KMS-11 (cell line): ENCODE measurements around the gene NPRL2.

Experiments used
- H2AFZ ChIP-seq: fragments of 200-600 bp; sonication (generic); 2 replicates; pipeline ENCODE4 v1.6.1; 2016; ENCODE audit warnings: antibody characterized with exemption, mixed run types, low read depth
- H3K27ac ChIP-seq: fragments of 200-600 bp; sonication (generic); 2 replicates; pipeline ENCODE4 v1.6.1; 2016; ENCODE audit warnings: mild to moderate bottlenecking, mixed run types
- H3K27me3 ChIP-seq: fragments of 200-600 bp; sonication (generic); 2 replicates; pipeline ENCODE4 v1.6.1; 2017; ENCODE audit warnings: mild to moderate bottlenecking, low read depth, mixed run types, moderate library complexity; ENCODE audit not compliant: insufficient read depth
- H3K36me3 ChIP-seq: fragments of 200-600 bp; sonication (generic); 2 replicates; pipeline ENCODE4 v1.6.1; 2017; ENCODE audit warnings: mild to moderate bottlenecking, mixed run types; ENCODE audit not compliant: insufficient read depth
- H3K4me1 ChIP-seq: fragments of 200-600 bp; sonication (generic); 2 replicates; pipeline ENCODE4 v1.6.1; 2016; ENCODE audit warnings: mild to moderate bottlenecking, low read depth, mixed run types; ENCODE audit not compliant: poor library complexity, severe bottlenecking
- H3K4me2 ChIP-seq: fragments of 200-600 bp; sonication (generic); 2 replicates; pipeline ENCODE4 v1.7.0; 2016; ENCODE audit warnings: mild to moderate bottlenecking, mixed run types
- H3K4me3 ChIP-seq: fragments of 200-600 bp; sonication (generic); IDR thresholded peaks from 2 replicates; pipeline ENCODE4 v1.6.1; 2017; ENCODE audit warnings: low read depth, low read length, mixed read lengths; ENCODE audit not compliant: insufficient read depth
- H3K79me2 ChIP-seq: fragments of 200-600 bp; sonication (generic); 2 replicates; pipeline ENCODE4 v1.6.1; 2016; ENCODE audit warnings: low read depth, mixed run types; ENCODE audit not compliant: insufficient read depth
- H3K9ac ChIP-seq: fragments of 200-600 bp; sonication (generic); 2 replicates; pipeline ENCODE4 v1.6.1; 2016; ENCODE audit warnings: mild to moderate bottlenecking, mixed run types
- H4K20me1 ChIP-seq: fragments of 200-600 bp; sonication (generic); 2 replicates; pipeline ENCODE4 v1.6.1; 2016; ENCODE audit warnings: mild to moderate bottlenecking, mixed run types; ENCODE audit not compliant: insufficient read depth
- TF ChIP-seq, protein P1 (sequence below): fragments of 200-600 bp; sonication (generic); conservative IDR thresholded peaks from 2 replicates; pipeline ENCODE4 v1.6.1; 2017; ENCODE audit warnings: low read depth, mild to moderate bottlenecking, antibody characterized with exemption, low read length, moderate library complexity, mixed read lengths

Gene NPRL2

DNA sequence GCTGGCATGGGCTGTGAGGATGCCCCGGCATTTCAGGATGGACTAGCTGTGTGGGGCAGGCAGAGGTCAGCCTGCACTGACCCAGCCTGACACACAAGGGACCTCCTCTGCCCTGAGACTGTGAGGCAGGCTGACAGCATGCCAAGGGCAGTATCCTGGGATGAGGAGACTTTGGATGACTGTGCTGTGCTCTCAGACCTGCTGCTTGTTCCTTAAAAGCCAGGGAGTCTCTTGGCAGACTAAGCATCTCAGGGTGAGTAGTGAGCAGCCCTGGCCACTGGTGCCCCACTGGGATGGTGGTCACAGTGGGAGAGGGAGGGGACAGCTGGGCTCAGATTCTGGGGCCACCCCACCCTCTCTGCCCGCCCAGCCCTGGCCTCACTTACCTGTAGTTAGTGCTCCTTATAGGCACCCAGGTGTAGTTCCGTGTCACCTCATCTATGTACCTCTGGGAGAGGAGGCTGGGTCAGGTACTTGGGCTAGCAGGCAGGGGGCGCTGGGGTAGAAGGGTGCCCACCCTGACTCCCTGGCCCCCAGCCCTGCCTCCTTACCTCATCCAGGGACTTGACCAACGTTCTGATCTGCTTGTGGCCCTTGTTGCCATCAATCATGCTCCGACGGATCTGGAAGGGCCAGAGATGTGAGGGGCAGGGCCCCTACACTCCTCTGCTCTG, 24.8 kb upstream of the NPRL2 start:
- Histone ChIP-seq H4K20me1 (no peaks in the 10 kb centered on the region), H3K27me3 (no peaks in the 10 kb centered on the region), H3K4me1 (peaks cover 22% of the 10 kb centered on the region), H3K79me2 (no peaks in the 10 kb centered on the region), H3K4me3 (no peak overlapping the region), H2AFZ (no peak overlapping the region), H3K9ac (no peak overlapping the region), H3K27ac (no peak overlapping the region), H3K36me3 (no peaks in the 10 kb centered on the region), H3K4me2 (no peak overlapping the region)
- TF ChIP-seq, protein P1, sequence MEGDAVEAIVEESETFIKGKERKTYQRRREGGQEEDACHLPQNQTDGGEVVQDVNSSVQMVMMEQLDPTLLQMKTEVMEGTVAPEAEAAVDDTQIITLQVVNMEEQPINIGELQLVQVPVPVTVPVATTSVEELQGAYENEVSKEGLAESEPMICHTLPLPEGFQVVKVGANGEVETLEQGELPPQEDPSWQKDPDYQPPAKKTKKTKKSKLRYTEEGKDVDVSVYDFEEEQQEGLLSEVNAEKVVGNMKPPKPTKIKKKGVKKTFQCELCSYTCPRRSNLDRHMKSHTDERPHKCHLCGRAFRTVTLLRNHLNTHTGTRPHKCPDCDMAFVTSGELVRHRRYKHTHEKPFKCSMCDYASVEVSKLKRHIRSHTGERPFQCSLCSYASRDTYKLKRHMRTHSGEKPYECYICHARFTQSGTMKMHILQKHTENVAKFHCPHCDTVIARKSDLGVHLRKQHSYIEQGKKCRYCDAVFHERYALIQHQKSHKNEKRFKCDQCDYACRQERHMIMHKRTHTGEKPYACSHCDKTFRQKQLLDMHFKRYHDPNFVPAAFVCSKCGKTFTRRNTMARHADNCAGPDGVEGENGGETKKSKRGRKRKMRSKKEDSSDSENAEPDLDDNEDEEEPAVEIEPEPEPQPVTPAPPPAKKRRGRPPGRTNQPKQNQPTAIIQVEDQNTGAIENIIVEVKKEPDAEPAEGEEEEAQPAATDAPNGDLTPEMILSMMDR: no peak

DNA sequence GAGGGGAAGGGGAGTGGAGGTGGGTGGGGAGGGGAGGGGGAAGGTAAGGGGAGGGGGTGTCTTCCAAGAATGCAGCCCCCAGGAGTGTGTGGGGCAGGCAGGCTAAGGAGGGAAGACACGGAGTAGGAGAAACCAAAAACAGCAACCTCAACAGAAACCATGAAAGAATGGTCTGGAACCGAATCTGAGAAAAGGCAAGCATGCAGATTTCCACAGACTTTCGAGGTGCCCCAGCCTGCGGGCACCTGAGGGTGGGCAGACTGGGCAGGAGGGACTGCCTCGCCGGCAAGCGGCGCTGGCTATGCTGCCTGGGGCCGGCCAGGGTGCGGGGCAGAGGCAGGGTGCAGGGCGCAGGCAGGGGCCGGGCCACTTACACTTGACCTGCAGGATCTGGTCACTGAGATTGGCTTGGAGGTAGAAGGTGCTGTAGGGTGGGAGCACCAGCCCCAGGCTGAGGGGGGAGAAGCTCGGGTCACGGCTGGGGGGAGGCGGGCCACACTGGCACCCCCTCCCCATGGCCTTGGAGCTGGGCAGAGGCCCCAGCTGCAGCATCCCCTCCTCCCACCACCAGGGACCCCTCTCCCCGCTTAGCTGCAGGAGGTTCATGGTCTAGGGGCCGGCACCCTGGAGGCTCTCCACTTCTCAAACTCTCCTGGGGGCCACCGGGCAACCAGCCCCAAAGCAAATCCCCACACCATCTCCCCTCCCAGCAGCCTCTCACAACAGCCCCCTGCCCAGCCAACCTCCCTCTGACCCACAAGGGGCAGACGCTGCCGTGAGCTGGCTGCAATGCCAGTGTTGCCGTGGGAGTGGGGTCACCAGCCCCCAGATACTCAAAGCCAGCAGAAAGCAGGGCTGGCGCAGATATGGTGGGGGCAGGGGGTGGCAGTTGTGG, 24.0 kb upstream of the NPRL2 start:
- no peak overlapping the region for H3K27ac ChIP-seq
- H3K4me2 ChIP-seq: peak overlapping the region; percentile 42
- H3K9ac ChIP-seq: no peak overlapping the region

DNA sequence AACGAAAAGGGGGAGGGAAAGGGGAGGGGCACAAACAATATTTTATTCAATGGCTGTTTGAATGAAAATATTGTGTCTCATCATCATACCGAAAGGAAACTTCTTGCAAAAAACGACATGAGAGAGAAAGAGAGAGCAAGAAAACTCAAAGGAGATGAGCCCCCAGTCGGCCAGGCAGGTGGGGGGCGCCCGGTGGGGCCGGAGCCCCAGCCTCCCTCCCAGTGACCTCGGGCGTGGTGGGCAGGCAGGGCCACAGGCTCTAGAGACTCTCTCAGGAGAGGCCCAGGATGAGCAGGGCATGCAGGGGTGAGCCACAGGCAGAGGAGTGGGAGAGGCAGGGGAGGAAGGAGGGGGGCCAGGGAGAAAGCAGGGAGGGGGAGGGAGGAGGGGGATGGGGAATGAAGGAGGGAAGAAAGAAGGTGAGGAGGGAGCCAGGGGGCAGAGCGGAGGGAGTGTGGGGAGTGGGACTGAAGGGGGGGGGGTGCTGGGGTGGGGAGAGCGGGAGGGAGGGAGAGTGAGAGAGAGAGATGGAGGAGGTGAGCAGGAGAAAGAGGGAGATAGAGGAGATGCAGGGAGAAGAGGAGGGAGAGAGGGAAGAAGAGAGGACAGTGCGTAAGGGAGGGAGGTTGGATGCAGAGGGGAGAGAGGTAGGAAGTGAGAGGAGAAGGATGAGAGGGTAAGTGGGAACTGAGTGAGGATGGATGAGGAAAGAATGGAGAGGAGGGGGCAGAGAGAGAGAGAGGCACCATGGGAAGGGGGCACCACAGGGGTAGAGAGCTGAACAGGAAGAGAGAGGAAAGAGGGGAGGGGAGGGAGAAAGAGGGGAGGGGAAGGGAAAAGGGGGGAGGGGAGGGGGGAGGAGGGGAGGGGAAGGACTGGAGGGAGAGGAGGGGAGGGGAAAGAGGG, 22.8 kb upstream of the NPRL2 start:
- H2AFZ ChIP-seq: no peak overlapping the region
- no peak overlapping the region for H3K9ac ChIP-seq
- H3K4me3 ChIP-seq: no peak overlapping the region
- H4K20me1 ChIP-seq: no peaks in the 10 kb centered on the region
- TF ChIP-seq, protein P1: no peak
- no peak overlapping the region for H3K4me2 ChIP-seq
- H3K27ac ChIP-seq: no peak overlapping the region
- no peaks in the 10 kb centered on the region for H3K36me3 ChIP-seq
- H3K4me1 ChIP-seq: peaks cover 22% of the 10 kb centered on the region
- no peaks in the 10 kb centered on the region for H3K79me2 ChIP-seq
- H3K27me3 ChIP-seq: no peaks in the 10 kb centered on the region

More for the DNA sequence above, 24.0 kb upstream of the NPRL2 start:
- Histone ChIP-seq H2AFZ (no peak overlapping the region), H3K36me3 (no peaks in the 10 kb centered on the region), H3K79me2 (no peaks in the 10 kb centered on the region), H3K4me3 (no peak overlapping the region), H4K20me1 (no peaks in the 10 kb centered on the region), H3K27me3 (no peaks in the 10 kb centered on the region), H3K4me1 (peaks cover 22% of the 10 kb centered on the region)
- TF ChIP-seq, protein P1: no peak

DNA sequence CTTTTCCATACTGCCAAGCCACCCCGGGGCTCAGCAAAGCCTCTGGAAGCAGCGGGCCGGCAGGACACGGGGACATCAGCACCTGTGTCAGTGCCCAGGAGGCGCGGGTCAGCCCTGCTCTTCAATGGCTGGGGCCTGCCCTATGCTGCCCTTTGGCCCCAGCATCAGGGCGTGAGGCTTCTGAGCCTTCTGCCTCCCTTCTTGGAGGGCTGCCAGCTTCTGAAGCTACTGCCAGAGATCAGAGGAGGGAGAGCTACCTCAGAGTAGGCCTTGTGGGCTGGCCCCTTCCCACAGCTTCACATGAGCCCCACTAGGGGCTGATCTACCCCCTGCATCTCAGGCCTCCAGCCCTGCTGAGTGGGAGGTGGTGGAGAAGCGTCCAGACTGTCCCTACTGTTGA, 21.8 kb upstream of the NPRL2 start:
- no peak overlapping the region for H3K9ac ChIP-seq
- no peak overlapping the region for H3K27ac ChIP-seq
- H3K4me2 ChIP-seq: peak overlapping the region; percentile 39
- no peaks in the 10 kb centered on the region for H4K20me1 ChIP-seq
- TF ChIP-seq, protein P1: no peak
- no peaks in the 10 kb centered on the region for H3K79me2 ChIP-seq
- H3K36me3 ChIP-seq: no peaks in the 10 kb centered on the region
- H2AFZ ChIP-seq: peak overlapping the region; percentile 26; the same call in 1 of the 2 replicates
- peaks cover 22% of the 10 kb centered on the region for H3K4me1 ChIP-seq
- no peak overlapping the region for H3K4me3 ChIP-seq
- no peaks in the 10 kb centered on the region for H3K27me3 ChIP-seq
